PC-3 (cell line): Measurements from ENCODE around the gene SPRED2.

Experiments used
- EZH2 ChIP-seq: fragments of 300-600 bp; sonication (generic); IDR thresholded peaks from one replicate; pipeline ENCODE4 v1.6.1; 2017; ENCODE audit warnings: antibody characterized with exemption, mild to moderate bottlenecking, low read length; ENCODE audit not compliant: unreplicated experiment
- TF ChIP-seq, protein P1 (sequence below): fragments of 300-600 bp; sonication (generic); conservative IDR thresholded peaks from 2 replicates; pipeline ENCODE4 v1.5.1; 2017; ENCODE audit warnings: antibody characterized with exemption, low read depth, mild to moderate bottlenecking, low read length

DNA sequence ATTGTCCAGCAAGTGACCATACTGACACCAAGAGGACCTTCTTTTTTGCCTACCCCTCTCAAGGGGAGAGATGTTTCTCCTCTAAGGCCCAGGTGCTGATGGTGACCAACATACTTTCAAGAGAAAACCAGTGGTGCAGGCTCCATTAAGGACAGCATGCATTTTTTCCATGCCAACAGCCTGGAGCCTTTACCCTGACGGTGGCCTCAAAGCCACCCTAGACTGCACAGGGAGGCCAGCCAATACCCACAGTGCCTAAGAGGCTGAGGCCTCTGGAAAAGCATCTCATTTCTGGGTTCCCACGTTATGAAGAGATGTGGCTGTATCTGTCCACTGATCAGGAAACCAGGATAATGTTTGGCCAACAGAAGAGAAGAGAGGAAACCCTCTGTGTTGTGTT, 19.3 kb downstream of the SPRED2 start:
- TF ChIP-seq, protein P1, sequence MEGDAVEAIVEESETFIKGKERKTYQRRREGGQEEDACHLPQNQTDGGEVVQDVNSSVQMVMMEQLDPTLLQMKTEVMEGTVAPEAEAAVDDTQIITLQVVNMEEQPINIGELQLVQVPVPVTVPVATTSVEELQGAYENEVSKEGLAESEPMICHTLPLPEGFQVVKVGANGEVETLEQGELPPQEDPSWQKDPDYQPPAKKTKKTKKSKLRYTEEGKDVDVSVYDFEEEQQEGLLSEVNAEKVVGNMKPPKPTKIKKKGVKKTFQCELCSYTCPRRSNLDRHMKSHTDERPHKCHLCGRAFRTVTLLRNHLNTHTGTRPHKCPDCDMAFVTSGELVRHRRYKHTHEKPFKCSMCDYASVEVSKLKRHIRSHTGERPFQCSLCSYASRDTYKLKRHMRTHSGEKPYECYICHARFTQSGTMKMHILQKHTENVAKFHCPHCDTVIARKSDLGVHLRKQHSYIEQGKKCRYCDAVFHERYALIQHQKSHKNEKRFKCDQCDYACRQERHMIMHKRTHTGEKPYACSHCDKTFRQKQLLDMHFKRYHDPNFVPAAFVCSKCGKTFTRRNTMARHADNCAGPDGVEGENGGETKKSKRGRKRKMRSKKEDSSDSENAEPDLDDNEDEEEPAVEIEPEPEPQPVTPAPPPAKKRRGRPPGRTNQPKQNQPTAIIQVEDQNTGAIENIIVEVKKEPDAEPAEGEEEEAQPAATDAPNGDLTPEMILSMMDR, result no peak
- TF ChIP-seq EZH2, result no peak
